A549 (cell line): Measurements from ENCODE around the gene MVK. TPM values are rescaled to one million over a fixed set of nuclear protein-coding genes. Genes with fewer than 3 reads are reported as not detected.

Source experiments
- ATAC-seq, 2 experiments: fragments of 200-7000 bp in 1 of 2; fragments of >200 bp in 1 of 2; cut with Nextera tagmentation in 1 of 2; cut with Tn5 transposase in 1 of 2; 3 replicates each; pipeline versions ENCODE4 v1.8.0 to v1.9.1; 2018 to 2020; ENCODE audit warnings: mild to moderate bottlenecking in 1 of 2, moderate library complexity in 1 of 2
- CTCF ChIA-PET: fragments of 300-600 bp; sonication (Branson Sonifier 250); formaldehyde crosslinking; extraction: SDS; loops from one replicate; lab custom pipeline; 2021; ENCODE audit warnings: antibody characterized with exemption, inconsistent platforms; lab: Yijun Ruan, JAX
- POLR2A ChIA-PET: fragments of 350-600 bp; formaldehyde crosslinking; extraction: SDS; loops from one replicate; lab custom pipeline; 2021; ENCODE audit warnings: antibody characterized with exemption, inconsistent platforms; lab: Yijun Ruan, JAX
- DNase-seq, 2 experiments: peaks; one replicate each; pipeline versions ENCODE4 v3.0.0 to v3.0.0-alpha.2; 2011 to 2016; ENCODE audit warnings: low read depth in 1 of 2, low spot score in 1 of 2
- FAIRE-seq: peaks from 2 replicates; lab custom pipeline; 2011; peaks lifted over from hg19 to GRCh38; lab: Jason Lieb, UNC
- H3K27ac ChIP-seq, 2 experiments: fragments of >200 bp; sonication (Bioruptor Twin); formaldehyde crosslinking; 3 replicates each; pipeline ENCODE4 v1.5.1; 2016 to 2017
- H3K4me1 ChIP-seq: fragments of >200 bp; sonication (Bioruptor Twin); formaldehyde crosslinking; 3 replicates; pipeline ENCODE4 v1.6.1; 2016
- H3K4me2 ChIP-seq: fragments of >200 bp; sonication (Bioruptor Twin); formaldehyde crosslinking; 3 replicates; pipeline ENCODE4 v1.6.1; 2016
- H3K4me3 ChIP-seq: fragments of >200 bp; sonication (Bioruptor Twin); formaldehyde crosslinking; 3 replicates; pipeline ENCODE4 v1.5.1; 2016
- H3K9me3 ChIP-seq: fragments of >200 bp; sonication (Bioruptor Twin); formaldehyde crosslinking; 3 replicates; pipeline ENCODE4 v1.6.1; 2016
- CEBPB ChIP-seq, 2 experiments: fragments of >200 bp in 1 of 2; sonication (Bioruptor Twin) in 1 of 2; formaldehyde crosslinking in 1 of 2; IDR thresholded peaks; 2 replicates each; pipeline ENCODE4 v1.6.1; 2012 to 2016
- CHD2 ChIP-seq: fragments of 150-350 bp; IDR thresholded peaks from 2 replicates; pipeline ENCODE4 v1.6.1; 2014; ENCODE audit warnings: low read length; ENCODE audit not compliant: partially characterized antibody
- EHF ChIP-seq: fragments of 250-450 bp; sonication (Bioruptor Pico); IDR thresholded peaks from 2 replicates; pipeline ENCODE4 v1.5.0; 2020; ENCODE audit warnings: mild to moderate bottlenecking
- HMGXB4 ChIP-seq: fragments of 250-450 bp; sonication (Bioruptor Pico); IDR thresholded peaks from 2 replicates; pipeline ENCODE4 v1.5.0; 2021; ENCODE audit warnings: mild to moderate bottlenecking, moderate library complexity, borderline replicate concordance
- HOXB13 ChIP-seq: fragments of 250-450 bp; sonication (Bioruptor Pico); IDR thresholded peaks from 2 replicates; pipeline ENCODE4 v1.5.0; 2020; ENCODE audit warnings: low read depth, mild to moderate bottlenecking, moderate library complexity
- KDM5A ChIP-seq: fragments of 200-600 bp; sonication (generic); IDR thresholded peaks from 2 replicates; pipeline ENCODE4 v1.6.1; 2016; ENCODE audit warnings: antibody characterized with exemption, mild to moderate bottlenecking
- MAFK ChIP-seq: fragments of 450-650 bp; IDR thresholded peaks from 2 replicates; pipeline ENCODE4 v1.6.1; 2014; ENCODE audit not compliant: partially characterized antibody
- MAX ChIP-seq: IDR thresholded peaks from 2 replicates; pipeline ENCODE4 v1.6.1; 2012
- NPAS2 ChIP-seq: fragments of 250-450 bp; sonication (Bioruptor Pico); IDR thresholded peaks from 2 replicates; pipeline ENCODE4 v1.8.0; 2022; ENCODE audit warnings: mild to moderate bottlenecking, moderate library complexity, borderline replicate concordance
- NR3C1 ChIP-seq: fragments of >200 bp; sonication (Bioruptor Twin); formaldehyde crosslinking; IDR thresholded peaks from 3 replicates; pipeline ENCODE4 v1.6.1; 2017
- PBX3 ChIP-seq: IDR thresholded peaks from 2 replicates; pipeline ENCODE4 v1.6.1; 2012
- PHF8 ChIP-seq: fragments of 200-600 bp; sonication (generic); IDR thresholded peaks from 2 replicates; pipeline ENCODE4 v1.6.1; 2016; ENCODE audit warnings: low read depth, mild to moderate bottlenecking, antibody characterized with exemption, moderate library complexity, borderline replicate concordance
- POLR2A ChIP-seq: IDR thresholded peaks from 2 replicates; pipeline ENCODE4 v1.6.1; 2012; ENCODE audit warnings: mild to moderate bottlenecking, low read length
- RCOR1 ChIP-seq: fragments of 150-350 bp; IDR thresholded peaks from 2 replicates; pipeline ENCODE4 v1.6.1; 2014; ENCODE audit warnings: antibody characterized with exemption, low read length, low read depth
- RNF2 ChIP-seq: fragments of 200-600 bp; sonication (generic); IDR thresholded peaks from 2 replicates; pipeline ENCODE4 v1.6.1; 2016; ENCODE audit warnings: low read depth, mild to moderate bottlenecking, antibody characterized with exemption, moderate library complexity, borderline replicate concordance
- TP53 ChIP-seq: fragments of 250-450 bp; sonication (Bioruptor Pico); IDR thresholded peaks from 2 replicates; pipeline ENCODE4 v1.5.0; 2021; ENCODE audit warnings: mild to moderate bottlenecking, moderate library complexity
- USF2 ChIP-seq: fragments of 450-650 bp; IDR thresholded peaks from 2 replicates; pipeline ENCODE4 v1.6.1; 2014; ENCODE audit warnings: antibody characterized with exemption
- ZC3H11A ChIP-seq: fragments of 450-650 bp; IDR thresholded peaks from 2 replicates; pipeline ENCODE4 v1.6.1; 2014; ENCODE audit warnings: antibody characterized with exemption, mild to moderate bottlenecking
- ZFP36 ChIP-seq: fragments of 450-650 bp; IDR thresholded peaks from 2 replicates; pipeline ENCODE4 v1.6.1; 2014; ENCODE audit warnings: borderline replicate concordance; ENCODE audit not compliant: partially characterized antibody
- ZNF302 ChIP-seq: fragments of 250-450 bp; sonication (Bioruptor Pico); IDR thresholded peaks from 2 replicates; pipeline ENCODE4 v1.9.0; 2021; ENCODE audit warnings: inconsistent platforms, mild to moderate bottlenecking, moderate library complexity
- ZSCAN20 ChIP-seq: fragments of 250-450 bp; sonication (Bioruptor Pico); IDR thresholded peaks from 2 replicates; pipeline ENCODE4 v1.8.0; 2022; ENCODE audit warnings: mild to moderate bottlenecking, moderate library complexity
- WGBS: methylation state at CpG from one replicate; pipeline ENCODE4 v1.1.6; 2017; ENCODE audit errors: missing lambda C conversion rate; 5-methylcytosine and 5-hydroxymethylcytosine counted together
- polyA plus RNA-seq, 4 experiments: library from polyadenylated mRNA; depleted of rRNA in 3 of 4; stranded (reverse); fragments of >200 nt; fragmentation: RNase III in 1 of 4; extraction: RNeasy Plus Mini Kit Qiagen cat#74134 plus additional on column Dnase treatment in 1 of 4; gene quantifications; 2 replicates in 3 of 4; 3 replicates in 1 of 4; pipeline ENCODE4 v1.2.3, GENCODE V29; 2011 to 2017
- TF ChIP-seq, protein P1 (sequence below): fragments of >200 bp; sonication (Bioruptor Twin); formaldehyde crosslinking; IDR thresholded peaks from 3 replicates; pipeline ENCODE4 v1.5.1; 2016
- TF ChIP-seq, protein P2 (sequence below): fragments of >200 bp; sonication (Bioruptor Twin); formaldehyde crosslinking; IDR thresholded peaks from 2 replicates; pipeline ENCODE4 v1.6.1; 2016

The MVK gene
- polyA plus RNA-seq, 2 of the 4 experiments (the other 2 are of a cell fraction), result 5.9 to 14.8 TPM

DNA sequence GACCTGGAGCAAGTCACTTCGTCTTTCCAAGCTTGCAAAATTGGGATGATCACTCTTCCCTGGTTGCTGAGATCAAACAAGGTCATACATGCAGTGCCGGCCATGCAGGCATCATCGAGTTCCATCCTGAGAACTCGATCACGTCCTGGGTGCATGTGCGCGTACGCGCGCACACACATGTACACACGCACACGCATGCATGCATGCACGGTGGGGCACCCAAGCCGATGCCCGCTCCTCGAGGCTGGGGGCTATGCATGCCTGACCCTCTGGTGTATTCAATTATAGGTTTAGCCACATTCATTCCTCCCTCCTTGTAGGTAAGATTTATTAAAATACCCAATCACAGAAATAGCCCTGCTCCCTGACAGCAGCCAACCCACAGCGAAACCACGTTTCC lies 26.3 kb upstream of the MVK start:
- DNase-seq, result no peak
- 77% methylated on average over 18 of the region's 18 CpGs for WGBS
- FAIRE-seq, result no peak
- Histone ChIP-seq H3K9me3 (no peaks in the 10 kb centered on the region), H3K4me1 (peaks cover 6% of the 10 kb centered on the region; the same call in 2 of the 3 replicates), H3K4me3 (no peak overlapping the region), H3K4me2 (no peak overlapping the region), H3K27ac (no peak overlapping the region)
- CTCF ChIA-PET, result no interaction called here
- TF ChIP-seq TP53 (CRISPR knock-in tag) (no peak), CHD2 (no peak), ZC3H11A (no peak), RNF2 (no peak), POLR2A (no peak)
- TF ChIP-seq, protein P1, sequence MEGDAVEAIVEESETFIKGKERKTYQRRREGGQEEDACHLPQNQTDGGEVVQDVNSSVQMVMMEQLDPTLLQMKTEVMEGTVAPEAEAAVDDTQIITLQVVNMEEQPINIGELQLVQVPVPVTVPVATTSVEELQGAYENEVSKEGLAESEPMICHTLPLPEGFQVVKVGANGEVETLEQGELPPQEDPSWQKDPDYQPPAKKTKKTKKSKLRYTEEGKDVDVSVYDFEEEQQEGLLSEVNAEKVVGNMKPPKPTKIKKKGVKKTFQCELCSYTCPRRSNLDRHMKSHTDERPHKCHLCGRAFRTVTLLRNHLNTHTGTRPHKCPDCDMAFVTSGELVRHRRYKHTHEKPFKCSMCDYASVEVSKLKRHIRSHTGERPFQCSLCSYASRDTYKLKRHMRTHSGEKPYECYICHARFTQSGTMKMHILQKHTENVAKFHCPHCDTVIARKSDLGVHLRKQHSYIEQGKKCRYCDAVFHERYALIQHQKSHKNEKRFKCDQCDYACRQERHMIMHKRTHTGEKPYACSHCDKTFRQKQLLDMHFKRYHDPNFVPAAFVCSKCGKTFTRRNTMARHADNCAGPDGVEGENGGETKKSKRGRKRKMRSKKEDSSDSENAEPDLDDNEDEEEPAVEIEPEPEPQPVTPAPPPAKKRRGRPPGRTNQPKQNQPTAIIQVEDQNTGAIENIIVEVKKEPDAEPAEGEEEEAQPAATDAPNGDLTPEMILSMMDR, result no peak
- TF ChIP-seq, all 56 proteins: peak for 0
- POLR2A ChIA-PET, result no interaction called here
- ATAC-seq, result no peak

GRCh38 chr12:109548258-109548657 lies 25.3 kb upstream of the MVK start:
- POLR2A ChIA-PET, result no interaction called here
- no peak overlapping the region for H3K4me3 ChIP-seq
- WGBS, result 69% methylated on average over 4 of the region's 4 CpGs
- CTCF ChIA-PET, result interaction anchor here (1.2 to 1.3 kb wide), 2 partner anchors 23 to 306 kb away, joined by 3 to 4 read pairs; no protein-coding TSS in a partner anchor
- ATAC-seq, result no peak
- TF ChIP-seq ZC3H11A (no peak), HOXB13 (CRISPR knock-in tag) (no peak), CEBPB (IDR thresholded peaks at IDR 0.05) (no peak), ZSCAN20 (CRISPR knock-in tag) (no peak), KDM5A (no peak), EHF (no peak), NPAS2 (CRISPR knock-in tag) (no peak), PBX3 (no peak), RNF2 (no peak), USF2 (no peak), MAFK (no peak), HMGXB4 (CRISPR knock-in tag) (no peak), NR3C1 (no peak), RCOR1 (no peak), MAX (no peak), PHF8 (no peak), ZFP36 (no peak), ZNF302 (no peak)
- TF ChIP-seq, protein P2, sequence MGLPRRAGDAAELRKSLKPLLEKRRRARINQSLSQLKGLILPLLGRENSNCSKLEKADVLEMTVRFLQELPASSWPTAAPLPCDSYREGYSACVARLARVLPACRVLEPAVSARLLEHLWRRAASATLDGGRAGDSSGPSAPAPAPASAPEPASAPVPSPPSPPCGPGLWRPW, result no peak
- TF ChIP-seq, all 56 proteins: peak for 0
- DNase-seq (no peak), FAIRE-seq (no peak)
- H3K4me1 ChIP-seq, result peaks cover 6% of the 10 kb centered on the region; the same call in 2 of the 3 replicates
- H3K27ac ChIP-seq, result no peak overlapping the region
- H3K4me2 ChIP-seq, result no peak overlapping the region
- no peaks in the 10 kb centered on the region for H3K9me3 ChIP-seq
